PC-9 (cell line): ENCODE results near the gene CFAP61. TPM values are rescaled to one million over a fixed set of nuclear protein-coding genes. Genes with fewer than 3 reads are reported as not detected.

Experiments used
- BruUV-seq: library from RNA; stranded (reverse); fragments of 400-500 nt; replicated peaks from 2 replicates; lab custom pipeline; 2021; lab: Mats Ljungman, UMichigan
- CTCF ChIA-PET: fragments of 300-600 bp; sonication (Branson Sonifier 250); formaldehyde crosslinking; loops from one replicate; lab custom pipeline; 2022; ENCODE audit warnings: antibody characterized with exemption; lab: Charles Lee
- POLR2A ChIA-PET: fragments of 300-600 bp; sonication (Branson Sonifier 250); formaldehyde crosslinking; loops from one replicate; lab custom pipeline; 2022; ENCODE audit warnings: antibody characterized with exemption; ENCODE audit not compliant: unreplicated experiment; lab: Charles Lee
- DNase-seq, 2 experiments: peaks; one replicate each; pipeline versions ENCODE4 v3.0.0 to v3.0.0-alpha.2; 2015 to 2022; ENCODE audit warnings: mixed read lengths in 1 of 2
- H2AFZ ChIP-seq: fragments of 200-600 bp; sonication (generic); 2 replicates; pipeline ENCODE4 v1.8.1; 2017; ENCODE audit warnings: antibody characterized with exemption
- H3F3A ChIP-seq: fragments of 200-600 bp; sonication (generic); 2 replicates; pipeline ENCODE4 v1.8.1; 2017; ENCODE audit warnings: antibody characterized with exemption, mild to moderate bottlenecking, low read depth; ENCODE audit not compliant: insufficient read depth
- H3K27ac ChIP-seq: fragments of 200-600 bp; sonication (generic); 2 replicates; pipeline ENCODE4 v1.6.1; 2016; ENCODE audit warnings: mixed run types
- H3K27me3 ChIP-seq: fragments of 200-600 bp; sonication (generic); 2 replicates; pipeline ENCODE4 v1.6.1; 2016; ENCODE audit warnings: low read depth, mixed run types; ENCODE audit not compliant: insufficient read depth
- H3K36me3 ChIP-seq: fragments of 200-600 bp; sonication (generic); 2 replicates; pipeline ENCODE4 v1.6.1; 2016; ENCODE audit warnings: low read depth, mixed run types
- H3K4me1 ChIP-seq: fragments of 200-600 bp; sonication (generic); replicated peaks from 2 replicates; pipeline ENCODE4 v1.6.1; 2016; ENCODE audit warnings: mixed run types; ENCODE audit not compliant: insufficient read depth
- H3K4me2 ChIP-seq: fragments of 200-600 bp; sonication (generic); 2 replicates; pipeline ENCODE4 v1.6.1; 2017; ENCODE audit warnings: mixed run types
- H3K4me3 ChIP-seq: fragments of 200-600 bp; sonication (generic); 2 replicates; pipeline ENCODE4 v1.6.1; 2016; ENCODE audit warnings: mixed run types
- H3K79me2 ChIP-seq: fragments of 200-600 bp; sonication (generic); 2 replicates; pipeline ENCODE4 v1.6.1; 2017; ENCODE audit warnings: low read depth, mixed run types
- H3K9me2 ChIP-seq: fragments of 200-600 bp; sonication (generic); 2 replicates; pipeline ENCODE4 v1.8.1; 2017; ENCODE audit warnings: mild to moderate bottlenecking; ENCODE audit not compliant: insufficient read depth
- H3K9me3 ChIP-seq: fragments of 200-600 bp; sonication (generic); 2 replicates; pipeline ENCODE4 v1.8.1; 2016; ENCODE audit warnings: low read depth; ENCODE audit not compliant: insufficient read depth
- H4K20me1 ChIP-seq: fragments of 200-600 bp; sonication (generic); 2 replicates; pipeline ENCODE4 v1.8.1; 2017; ENCODE audit not compliant: insufficient read depth
- CTCF ChIP-seq: fragments of 200-600 bp; sonication (generic); conservative IDR thresholded peaks from 2 replicates; pipeline ENCODE4 v1.6.1; 2017; ENCODE audit warnings: mixed run types, antibody characterized with exemption, mild to moderate bottlenecking, moderate library complexity
- EZH2 ChIP-seq: fragments of 200-600 bp; sonication (generic); IDR thresholded peaks from 2 replicates; pipeline ENCODE4 v1.8.0; 2017; ENCODE audit warnings: antibody characterized with exemption, low read depth
- intact Hi-C: fragments of 100-400 bp; cut with micrococcal nuclease; formaldehyde crosslinking; loops from one replicate; pipeline ENCODE4 v1.10.0; 2022; ENCODE audit not compliant: unreplicated experiment
- total RNA-seq: library from RNA; stranded (reverse); gene quantifications from 2 replicates; pipeline ENCODE4 v1.2.3, GENCODE V29; 2021

The CFAP61 gene
- total RNA-seq, 1 experiment from 2014 or later: 2.6 TPM

DNA sequence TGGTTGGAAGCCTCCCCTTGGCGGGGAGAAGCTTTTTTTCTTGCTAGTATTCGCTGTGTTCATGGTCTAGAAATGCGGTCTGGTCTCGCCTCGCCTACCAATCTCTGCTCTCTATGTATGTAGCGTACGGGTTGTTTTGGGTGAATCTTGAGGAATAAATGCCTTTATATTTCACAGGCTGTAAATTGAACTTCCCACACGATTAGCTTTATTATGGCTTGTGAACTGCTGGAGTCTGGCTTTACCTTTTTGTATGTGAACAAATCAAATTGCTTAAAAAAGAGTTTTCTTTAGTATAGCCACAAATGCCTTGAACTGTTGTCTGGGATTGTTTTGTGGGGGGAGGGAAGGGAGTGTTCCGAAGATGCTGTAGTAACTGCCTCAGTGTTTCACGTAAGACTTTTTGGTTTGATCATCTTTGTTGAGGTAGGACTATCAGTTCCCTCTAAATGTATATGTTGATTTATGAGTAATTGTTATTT is 317.8 kb downstream of the CFAP61 start:
- no peak overlapping the region for H3K4me3 ChIP-seq
- no peaks in the 10 kb centered on the region for H3K9me2 ChIP-seq
- peaks cover 19% of the 10 kb centered on the region for H3K27me3 ChIP-seq

DNA sequence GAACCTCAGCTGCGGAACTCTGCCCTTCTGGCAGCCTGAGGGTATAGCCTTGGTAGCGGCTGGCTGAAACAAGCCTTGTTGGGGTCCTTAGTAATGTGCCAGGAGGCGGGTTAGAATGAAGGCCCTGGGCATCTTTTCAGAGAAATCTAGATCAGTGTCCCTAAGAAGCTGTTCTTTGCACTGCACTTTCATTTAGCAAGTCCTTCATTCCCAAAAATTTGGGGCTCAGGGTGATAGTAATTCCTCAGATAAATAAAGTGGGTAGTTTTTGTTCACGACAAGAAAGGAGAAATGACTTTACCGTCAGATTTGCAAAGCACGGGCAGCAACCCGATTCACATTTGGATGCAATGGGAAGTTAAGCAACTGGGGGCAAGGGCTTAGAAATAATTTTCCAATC is 318.8 kb downstream of the CFAP61 start:
- Histone ChIP-seq H3K4me1 (no peaks in the 10 kb centered on the region), H4K20me1 (no peaks in the 10 kb centered on the region), H3F3A (no peaks in the 10 kb centered on the region), H3K9me2 (no peaks in the 10 kb centered on the region), H3K4me3 (no peak overlapping the region), H3K27ac (no peak overlapping the region), H3K4me2 (no peak overlapping the region), H2AFZ (no peak overlapping the region), H3K27me3 (peaks cover 22% of the 10 kb centered on the region), H3K79me2 (no peaks in the 10 kb centered on the region), H3K9me3 (no peaks in the 10 kb centered on the region), H3K36me3 (no peaks in the 10 kb centered on the region)
- no peak for TF ChIP-seq EZH2
- TF ChIP-seq CTCF: no peak
- BruUV-seq: no TSS peak
- no peak for DNase-seq
- ChIA-PET POLR2A (no interaction called here), CTCF (no interaction called here)
- intact Hi-C loops: no loop called here

More for the DNA sequence above, 317.8 kb downstream of the CFAP61 start:
- ChIA-PET POLR2A (no interaction called here), CTCF (no interaction called here)
- TF ChIP-seq CTCF (no peak), EZH2 (no peak)
- intact Hi-C loops: no loop called here
- H2AFZ ChIP-seq: no peak overlapping the region
- no peaks in the 10 kb centered on the region for H3F3A ChIP-seq
- H3K27ac ChIP-seq: no peak overlapping the region
- H4K20me1 ChIP-seq: no peaks in the 10 kb centered on the region
- BruUV-seq: no TSS peak
- H3K36me3 ChIP-seq: no peaks in the 10 kb centered on the region
- H3K4me2 ChIP-seq: no peak overlapping the region
- no peaks in the 10 kb centered on the region for H3K79me2 ChIP-seq
- DNase-seq: no peak
- H3K4me1 ChIP-seq: no peaks in the 10 kb centered on the region
- H3K9me3 ChIP-seq: no peaks in the 10 kb centered on the region

- no peaks in the 10 kb centered on the region for H3K9me3 ChIP-seq
- no peak overlapping the region for H2AFZ ChIP-seq
- TF ChIP-seq EZH2: no peak
- TF ChIP-seq CTCF: no peak
- no peaks in the 10 kb centered on the region for H3F3A ChIP-seq
- H3K4me2 ChIP-seq: no peak overlapping the region
- H3K36me3 ChIP-seq: no peaks in the 10 kb centered on the region
- ChIA-PET CTCF (no interaction called here), POLR2A (no interaction called here)
- H4K20me1 ChIP-seq: no peaks in the 10 kb centered on the region
- no peaks in the 10 kb centered on the region for H3K4me1 ChIP-seq
- intact Hi-C loops: no loop called here
- no peaks in the 10 kb centered on the region for H3K79me2 ChIP-seq
- BruUV-seq: no TSS peak
- H3K27ac ChIP-seq: no peak overlapping the region
- no peak overlapping the region for H3K4me3 ChIP-seq
- H3K9me2 ChIP-seq: no peaks in the 10 kb centered on the region
- H3K27me3 ChIP-seq: peaks cover 22% of the 10 kb centered on the region
- DNase-seq: no peak
Observed at GRCh38 chr20:20371681-20372080, 319.3 kb downstream of the CFAP61 start.
